Tibial nerve (tissue), 3 donors: ENCODE data around the gene TJP3.

Experiments
- CTCF ChIP-seq, 5 experiments: fragments of 200-600 bp in 3 of 5; fragments of 450-650 bp in 2 of 5; sonication (generic) in 3 of 5; IDR thresholded peaks; one replicate each; pipeline ENCODE4 v1.5.1; 2016 to 2019; ENCODE audit warnings: antibody characterized with exemption in 5 of 5, mild to moderate bottlenecking in 3 of 5, moderate library complexity in 2 of 5
- POLR2A ChIP-seq, 2 donors: fragments of 450-650 bp; IDR thresholded peaks; one replicate each; pipeline ENCODE4 v1.6.1; 2017; ENCODE audit warnings: antibody characterized with exemption in 2 of 2, mild to moderate bottlenecking in 2 of 2, moderate library complexity in 2 of 2

GRCh38 chr19:3723883-3724282 is 15.7 kb downstream of the TJP3 start:
- no peak for TF ChIP-seq CTCF (IDR thresholded peaks at IDR 0.05)
- no peak for TF ChIP-seq POLR2A (IDR thresholded peaks at IDR 0.05)
